HepG2 (cell line): ENCODE data around the gene DMKN. TPM values are rescaled to one million over a fixed set of nuclear protein-coding genes. Genes with fewer than 3 reads are reported as not detected.

Experiments
- AHDC1 ChIP-seq: sonication (generic); formaldehyde crosslinking; IDR thresholded peaks from 2 replicates; pipeline ENCODE4 v1.5.1; 2020; ENCODE audit warnings: mild to moderate bottlenecking, missing genetic modification reagents, borderline replicate concordance
- AHR ChIP-seq: IDR thresholded peaks from 2 replicates; pipeline ENCODE4 v1.6.1; 2018; ENCODE audit warnings: missing genetic modification reagents, missing compliant biosample characterization
- ARNT ChIP-seq: fragments of 450-650 bp; IDR thresholded peaks from 2 replicates; pipeline ENCODE4 v1.6.1; 2017
- CENPT ChIP-seq: sonication (generic); formaldehyde crosslinking; IDR thresholded peaks from 2 replicates; pipeline ENCODE4 v1.8.0; 2022; ENCODE audit warnings: low read depth, mild to moderate bottlenecking, moderate library complexity, missing genetic modification reagents
- CHD2 ChIP-seq: IDR thresholded peaks from 2 replicates; pipeline ENCODE4 v1.6.1; 2011; ENCODE audit warnings: low read depth, low read length, improper control_type of control experiment
- CREB3 ChIP-seq: sonication (generic); formaldehyde crosslinking; IDR thresholded peaks from 2 replicates; pipeline ENCODE4 v1.5.0; 2020; ENCODE audit warnings: missing genetic modification reagents
- KDM1A ChIP-seq: IDR thresholded peaks from 2 replicates; pipeline ENCODE4 v1.6.1; 2016; ENCODE audit warnings: missing compliant biosample characterization
- NCOA2 ChIP-seq: sonication (generic); formaldehyde crosslinking; IDR thresholded peaks from 2 replicates; pipeline ENCODE4 v1.8.0; 2022; ENCODE audit warnings: inconsistent platforms
- NR2C2 ChIP-seq: sonication (generic); formaldehyde crosslinking; IDR thresholded peaks from 2 replicates; pipeline ENCODE4 v1.4.0; 2020; ENCODE audit warnings: missing genetic modification reagents, mild to moderate bottlenecking, moderate library complexity, borderline replicate concordance
- TAF15 ChIP-seq: fragments of 200-400 bp; formaldehyde crosslinking; IDR thresholded peaks from one replicate; pipeline ENCODE4 v1.6.1; 2018; ENCODE audit warnings: mild to moderate bottlenecking, low read depth, low read length; ENCODE audit not compliant: poor library complexity, severe bottlenecking
- ZEB1 ChIP-seq: IDR thresholded peaks from 2 replicates; pipeline ENCODE4 v1.6.1; 2012; ENCODE audit warnings: mild to moderate bottlenecking, low read depth, inconsistent platforms; ENCODE audit not compliant: insufficient replicate concordance
- ZNF17 ChIP-seq: sonication (generic); formaldehyde crosslinking; IDR thresholded peaks from 2 replicates; pipeline ENCODE4 v1.5.0; 2020; ENCODE audit warnings: mild to moderate bottlenecking, missing genetic modification reagents
- ZNF574 ChIP-seq: sonication (generic); formaldehyde crosslinking; IDR thresholded peaks from 2 replicates; pipeline ENCODE4 v1.4.0; 2020; ENCODE audit warnings: missing genetic modification reagents
- polyA plus RNA-seq, 8 experiments: library from polyadenylated mRNA; depleted of rRNA in 3 of 8; stranded (reverse) in 7 of 8; unstranded in 1 of 8; fragments of >200 nt; fragmentation: Illumina TruSeq in 4 of 8; extraction: Trizol in 4 of 8; gene quantifications; 2 replicates each; pipeline versions ENCODE4 v1.2.1 to v1.2.3, GENCODE V29; 2011 to 2016; ENCODE audit warnings: low read depth in 4 of 8, missing spikeins in 1 of 8, mixed read lengths in 1 of 8; ENCODE audit not compliant: insufficient read depth in 1 of 8
- total RNA-seq, 5 experiments: library from RNA; depleted of rRNA; stranded (reverse); fragments of >200 nt; fragmentation: Illumina TruSeq; extraction: Trizol; gene quantifications; 2 replicates each; pipeline ENCODE4 v1.2.3, GENCODE V29; 2016; ENCODE audit warnings: low read depth in 1 of 5
- TF ChIP-seq, protein P1 (sequence below): sonication (generic); formaldehyde crosslinking; conservative IDR thresholded peaks from 2 replicates; pipeline ENCODE4 v1.8.0; 2022; ENCODE audit warnings: missing genetic modification reagents
- TF ChIP-seq, protein P2 (sequence below): sonication (generic); formaldehyde crosslinking; IDR thresholded peaks from 2 replicates; pipeline ENCODE4 v1.4.0; 2020; ENCODE audit warnings: missing genetic modification reagents

Gene DMKN
- total and polyA plus RNA-seq, 2 of the 13 experiments (the other 11 are each of a cell fraction or from before 2014, with no cell fraction given): 50.8 to 57.1 TPM

DNA sequence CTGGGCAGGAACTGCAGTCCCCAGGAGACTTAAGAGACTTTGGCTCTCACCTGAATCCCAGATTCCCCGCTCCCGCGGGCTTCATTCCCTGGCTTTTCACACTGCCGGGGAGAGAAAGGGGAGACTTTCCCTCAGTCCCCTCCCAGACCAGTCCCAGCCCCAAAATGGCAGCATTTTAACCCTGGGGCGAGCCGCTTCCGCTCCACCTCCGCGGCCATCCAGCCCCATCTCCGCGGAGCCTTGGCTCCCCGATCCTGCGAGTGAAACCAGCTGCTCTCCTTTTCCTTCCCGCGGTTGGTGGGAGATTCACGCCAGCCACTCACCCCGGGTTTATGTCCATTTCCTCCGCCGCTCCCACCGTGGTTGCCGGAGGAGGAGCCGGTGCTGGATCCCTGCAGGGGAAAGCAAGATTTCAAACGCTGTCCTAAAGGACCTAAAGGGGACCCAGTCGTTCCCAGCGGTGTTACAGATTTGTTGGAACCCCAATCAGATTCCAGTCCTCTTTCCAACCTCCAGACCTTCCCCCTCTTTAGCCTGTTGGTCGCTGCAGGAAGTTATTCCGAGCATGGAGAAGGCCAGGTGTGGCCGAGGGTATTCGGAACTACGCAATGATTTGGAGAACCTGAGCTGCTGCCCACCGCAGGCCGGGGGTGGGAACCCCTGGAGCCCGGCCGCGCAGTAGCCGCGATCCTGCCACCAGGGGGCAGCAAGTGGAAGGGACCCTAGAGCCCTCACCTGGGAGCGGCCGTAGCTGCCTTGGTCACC is 3.4 kb downstream of the DMKN start (continued):
- TF ChIP-seq AHDC1 (CRISPR knock-in tag) (no peak), AHR (CRISPR knock-in tag) (0 out of 2 replicates have a peak, but pooled peaks have one; percentile 47), CENPT (no peak), NCOA2 (no peak), ZNF574 (CRISPR knock-in tag) (peak; percentile 91), ZEB1 (peak; percentile 92), CHD2 (no peak), NR2C2 (CRISPR knock-in tag) (0 out of 2 replicates have a peak, but pooled peaks have one; percentile 31), ARNT (no peak), KDM1A (CRISPR knock-in tag) (no peak), CREB3 (CRISPR knock-in tag) (no peak), TAF15 (no peak), ZNF17 (CRISPR knock-in tag) (no peak)
- TF ChIP-seq, protein P1, sequence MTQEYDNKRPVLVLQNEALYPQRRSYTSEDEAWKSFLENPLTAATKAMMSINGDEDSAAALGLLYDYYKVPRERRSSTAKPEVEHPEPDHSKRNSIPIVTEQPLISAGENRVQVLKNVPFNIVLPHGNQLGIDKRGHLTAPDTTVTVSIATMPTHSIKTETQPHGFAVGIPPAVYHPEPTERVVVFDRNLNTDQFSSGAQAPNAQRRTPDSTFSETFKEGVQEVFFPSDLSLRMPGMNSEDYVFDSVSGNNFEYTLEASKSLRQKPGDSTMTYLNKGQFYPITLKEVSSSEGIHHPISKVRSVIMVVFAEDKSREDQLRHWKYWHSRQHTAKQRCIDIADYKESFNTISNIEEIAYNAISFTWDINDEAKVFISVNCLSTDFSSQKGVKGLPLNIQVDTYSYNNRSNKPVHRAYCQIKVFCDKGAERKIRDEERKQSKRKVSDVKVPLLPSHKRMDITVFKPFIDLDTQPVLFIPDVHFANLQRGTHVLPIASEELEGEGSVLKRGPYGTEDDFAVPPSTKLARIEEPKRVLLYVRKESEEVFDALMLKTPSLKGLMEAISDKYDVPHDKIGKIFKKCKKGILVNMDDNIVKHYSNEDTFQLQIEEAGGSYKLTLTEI (CRISPR knock-in tag): no peak
- TF ChIP-seq, protein P2, sequence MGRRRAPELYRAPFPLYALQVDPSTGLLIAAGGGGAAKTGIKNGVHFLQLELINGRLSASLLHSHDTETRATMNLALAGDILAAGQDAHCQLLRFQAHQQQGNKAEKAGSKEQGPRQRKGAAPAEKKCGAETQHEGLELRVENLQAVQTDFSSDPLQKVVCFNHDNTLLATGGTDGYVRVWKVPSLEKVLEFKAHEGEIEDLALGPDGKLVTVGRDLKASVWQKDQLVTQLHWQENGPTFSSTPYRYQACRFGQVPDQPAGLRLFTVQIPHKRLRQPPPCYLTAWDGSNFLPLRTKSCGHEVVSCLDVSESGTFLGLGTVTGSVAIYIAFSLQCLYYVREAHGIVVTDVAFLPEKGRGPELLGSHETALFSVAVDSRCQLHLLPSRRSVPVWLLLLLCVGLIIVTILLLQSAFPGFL: no peak
